HCT116 (cell line): ENCODE results near the gene MYO1B. TPM values are rescaled to one million over a fixed set of nuclear protein-coding genes. Genes with fewer than 3 reads are reported as not detected.

ENCODE experiments used
- ATAC-seq: fragments of 200-7000 bp; cut with Tn5 transposase; 2 replicates; pipeline ENCODE4 v1.9.1; 2020; ENCODE audit warnings: mild to moderate bottlenecking, moderate library complexity
- BruUV-seq: library from RNA; stranded (reverse); fragments of 400-500 nt; replicated peaks from 2 replicates; lab custom pipeline; 2021; lab: Mats Ljungman, UMichigan
- CTCF ChIA-PET: fragments of 300-600 bp; sonication (Branson Sonifier 250); formaldehyde crosslinking; loops from one replicate; lab custom pipeline; 2021; ENCODE audit warnings: antibody characterized with exemption; lab: Charles Lee
- POLR2A ChIA-PET: fragments of 300-600, 350-600 bp; sonication (Branson Sonifier 250); formaldehyde crosslinking; loops from one replicate; lab custom pipeline; 2021; ENCODE audit warnings: antibody characterized with exemption; lab: Charles Lee
- RAD21 ChIA-PET, 2 experiments: fragments of 300-600 bp; sonication (Branson Sonifier 250); formaldehyde crosslinking; loops; one replicate each; lab custom pipeline; 2023; ENCODE audit warnings: low total read pairs in 2 of 2; ENCODE audit not compliant: uncharacterized antibody in 2 of 2, unreplicated experiment in 2 of 2, low non-redundant PET in 1 of 2; lab: Charles Lee
- DNase-seq: peaks from one replicate; pipeline ENCODE4 v3.0.0-alpha.2; 2010; ENCODE audit warnings: low read depth, low spot score
- H2AFZ ChIP-seq: fragments of 200-600 bp; shearing (Covaris generic), sonication (generic); 2 replicates; pipeline ENCODE4 v1.6.1; 2017; ENCODE audit warnings: low read depth, mixed run types, mixed read lengths, antibody characterized with exemption, low read length; ENCODE audit not compliant: poor library complexity, severe bottlenecking
- H3K27ac ChIP-seq: 2 replicates; pipeline ENCODE4 v1.5.1; 2012; ENCODE audit warnings: low read depth, low read length
- H3K27me3 ChIP-seq: fragments of 200-600 bp; sonication (generic); 2 replicates; pipeline ENCODE4 v1.6.1; 2016; ENCODE audit warnings: mixed run types, low read length, mixed read lengths; ENCODE audit not compliant: insufficient read depth
- H3K36me3 ChIP-seq, 2 experiments: fragments of 200-500 bp in 1 of 2; fragments of 200-600 bp in 1 of 2; sonication (Bioruptor generic) in 1 of 2; sonication (generic) in 1 of 2; 2 replicates each; pipeline versions ENCODE4 v1.5.1 to v1.6.1; 2014 to 2016; ENCODE audit warnings: low read length in 2 of 2, inconsistent platforms in 1 of 2, mixed read lengths in 1 of 2, mixed run types in 1 of 2; ENCODE audit not compliant: insufficient read depth in 2 of 2, control insufficient read depth in 1 of 2
- H3K4me1 ChIP-seq, 2 experiments: fragments of 200-600 bp in 1 of 2; sonication (generic) in 1 of 2; 2 replicates each; pipeline versions ENCODE4 v1.5.1 to v1.6.1; 2012 to 2017; ENCODE audit warnings: low read length in 2 of 2, inconsistent platforms in 1 of 2, mild to moderate bottlenecking in 1 of 2, mixed read lengths in 1 of 2, mixed run types in 1 of 2, moderate library complexity in 1 of 2; ENCODE audit not compliant: insufficient read depth in 2 of 2, control insufficient read depth in 1 of 2
- H3K4me2 ChIP-seq: fragments of 200-600 bp; sonication (generic); 2 replicates; pipeline ENCODE4 v1.6.1; 2017; ENCODE audit warnings: mixed run types, low read length, mixed read lengths
- H3K4me3 ChIP-seq, 2 experiments: fragments of 200-600 bp in 1 of 2; sonication (generic) in 1 of 2; replicated peaks in 1 of 2; 2 replicates each; pipeline ENCODE4 v1.5.1; 2011 to 2016; ENCODE audit warnings: low read length in 2 of 2, control low read depth in 1 of 2, low read depth in 1 of 2, mild to moderate bottlenecking in 1 of 2, mixed read lengths in 1 of 2, mixed run types in 1 of 2
- H3K79me2 ChIP-seq: fragments of 200-600 bp; sonication (generic); 2 replicates; pipeline ENCODE4 v1.6.1; 2017; ENCODE audit warnings: mild to moderate bottlenecking, mixed run types, low read length, moderate library complexity, mixed read lengths; ENCODE audit not compliant: insufficient read depth
- H3K9ac ChIP-seq: fragments of 200-600 bp; sonication (generic); 2 replicates; pipeline ENCODE4 v1.6.1; 2016; ENCODE audit warnings: low read length, mixed read lengths
- H3K9me2 ChIP-seq: fragments of 200-600 bp; sonication (generic), shearing (Covaris generic); 2 replicates; pipeline ENCODE4 v1.6.1; 2017; ENCODE audit warnings: mixed run types, mild to moderate bottlenecking, moderate library complexity; ENCODE audit not compliant: insufficient read depth
- H3K9me3 ChIP-seq, 2 experiments: fragments of 200-500 bp in 1 of 2; fragments of 200-600 bp in 1 of 2; sonication (Bioruptor generic) in 1 of 2; sonication (generic) in 1 of 2; 2 replicates each; pipeline ENCODE4 v1.6.1; 2014 to 2017; ENCODE audit warnings: low read length in 2 of 2, mixed read lengths in 2 of 2, inconsistent platforms in 1 of 2, low read depth in 1 of 2, mild to moderate bottlenecking in 1 of 2, mixed run types in 1 of 2, moderate library complexity in 1 of 2; ENCODE audit not compliant: control insufficient read depth in 1 of 2, insufficient read depth in 1 of 2
- H4K20me1 ChIP-seq: fragments of 200-600 bp; sonication (generic), shearing (Covaris generic); 2 replicates; pipeline ENCODE4 v1.6.1; 2017; ENCODE audit warnings: mixed run types, mild to moderate bottlenecking, moderate library complexity; ENCODE audit not compliant: insufficient read depth
- CEBPB ChIP-seq: IDR thresholded peaks from 2 replicates; pipeline ENCODE4 v1.6.1; 2012; ENCODE audit warnings: low read depth
- CTCF ChIP-seq, 3 experiments: fragments of 200-600 bp in 1 of 3; sonication (generic) in 1 of 3; IDR thresholded peaks in 2 of 3; conservative IDR thresholded peaks in 1 of 3; 2 replicates each; pipeline ENCODE4 v1.5.1; 2012 to 2017; ENCODE audit warnings: low read depth in 2 of 3, low read length in 2 of 3, antibody characterized with exemption in 1 of 3, borderline replicate concordance in 1 of 3, control low read depth in 1 of 3, mild to moderate bottlenecking in 1 of 3, mixed read lengths in 1 of 3, mixed run types in 1 of 3, moderate library complexity in 1 of 3; ENCODE audit not compliant: insufficient read depth in 1 of 3
- ELF1 ChIP-seq: IDR thresholded peaks from 2 replicates; pipeline ENCODE4 v1.6.1; 2012; ENCODE audit warnings: low read depth, borderline replicate concordance
- EZH2phosphoT487 ChIP-seq: fragments of 200-600 bp; IDR thresholded peaks from 2 replicates; pipeline ENCODE4 v1.6.1; 2018; ENCODE audit warnings: antibody characterized with exemption, borderline replicate concordance
- JUND ChIP-seq: IDR thresholded peaks from 2 replicates; pipeline ENCODE4 v1.6.1; 2012
- TCF7L2 ChIP-seq: IDR thresholded peaks from 2 replicates; pipeline ENCODE4 v1.7.0; 2011; ENCODE audit warnings: borderline replicate concordance, inconsistent platforms; ENCODE audit not compliant: insufficient read depth, insufficient read length; ENCODE audit errors: extremely low read depth
- YY1 ChIP-seq: IDR thresholded peaks from 2 replicates; pipeline ENCODE4 v1.6.1; 2011; ENCODE audit warnings: low read length, low read depth, moderate library complexity, mild to moderate bottlenecking; ENCODE audit not compliant: insufficient replicate concordance; ENCODE audit errors: extremely low read depth
- ZBTB33 ChIP-seq: IDR thresholded peaks from 2 replicates; pipeline ENCODE4 v1.6.1; 2011; ENCODE audit warnings: mild to moderate bottlenecking, low read length, moderate library complexity; ENCODE audit not compliant: insufficient replicate concordance; ENCODE audit errors: extremely low read depth
- intact Hi-C: fragments of 100-400 bp; cut with micrococcal nuclease; formaldehyde crosslinking; loops from 2 replicates; pipeline ENCODE4 v1.10.0; 2022
- total RNA-seq: library from RNA; stranded (reverse); gene quantifications from one replicate; pipeline ENCODE4 v1.2.1, GENCODE V29; 2021; ENCODE audit not compliant: unreplicated experiment

The MYO1B gene
- total RNA-seq, 1 experiment from 2014 or later: 51.7 TPM

GRCh38 chr2:191228861-191229260, 16.3 kb upstream of the MYO1B start:
- RAD21 ChIA-PET: no interaction called here
- Histone ChIP-seq H3K27ac (no peak overlapping the region), H3K79me2 (no peaks in the 10 kb centered on the region), H3K9me3 (no peaks in the 10 kb centered on the region), H3K27me3 (no peaks in the 10 kb centered on the region), H2AFZ (no peak overlapping the region), H3K4me1 (peaks cover 0 to 8% of the 10 kb centered on the region in 2 experiments; a peak in 1 of 4 replicates), H3K9ac (no peak overlapping the region), H3K36me3 (no peaks in the 10 kb centered on the region), H3K9me2 (no peaks in the 10 kb centered on the region), H3K4me3 (no peak overlapping the region), H3K4me2 (no peak overlapping the region), H4K20me1 (no peaks in the 10 kb centered on the region)
- no TSS peak for BruUV-seq
- POLR2A ChIA-PET: no interaction called here
- TF ChIP-seq CTCF (IDR thresholded peaks at IDR 0.05 in 2 of 3, conservative IDR thresholded peaks at IDR 0.05 in 1 of 3; ENCODE audit: borderline replicate concordance in 1 of 3, insufficient read depth in 1 of 3, low read depth in 2 of 3, low read length in 2 of 3) (no peak), ZBTB33 (no peak), EZH2phosphoT487 (no peak), JUND (no peak), YY1 (no peak), CEBPB (no peak), TCF7L2 (no peak), ELF1 (no peak)
- no peak for ATAC-seq
- DNase-seq: no peak
- CTCF ChIA-PET: no interaction called here
- intact Hi-C loops: no loop called here
